A673 (cell line): Measurements from ENCODE around the gene KATNAL1.

ENCODE experiments used
- CTCF ChIP-seq: fragments of 300-800, 200-600 bp; sonication (generic); conservative IDR thresholded peaks from 2 replicates; pipeline ENCODE4 v1.5.1; 2017; ENCODE audit warnings: low read depth, mild to moderate bottlenecking, antibody characterized with exemption, low read length, moderate library complexity, mixed read lengths
- EZH2 ChIP-seq: fragments of 200-600 bp; sonication (generic); IDR thresholded peaks from 2 replicates; pipeline ENCODE4 v1.6.1; 2017; ENCODE audit warnings: borderline replicate concordance, low read depth, mild to moderate bottlenecking, mixed read lengths, antibody characterized with exemption, low read length; ENCODE audit not compliant: poor library complexity, severe bottlenecking

GRCh38 chr13:30175166-30175565, 132.2 kb downstream of the KATNAL1 start:
- TF ChIP-seq CTCF = no peak
- TF ChIP-seq EZH2 = no peak
